GM23338 (cell line): ENCODE results near the gene PRKAR1B. TPM values are rescaled to one million over a fixed set of nuclear protein-coding genes. Genes with fewer than 3 reads are reported as not detected.

ENCODE experiments used
- ATAC-seq: fragments of 200-7000 bp; cut with Tn5 transposase; 3 replicates; pipeline ENCODE4 v1.9.1; 2020
- DNase-seq: peaks from one replicate; pipeline ENCODE4 v3.0.0-alpha.2; 2015; ENCODE audit warnings: low spot score
- H2AFZ ChIP-seq: fragments of 200-600 bp; sonication (generic); 2 replicates; pipeline ENCODE4 v1.8.0; 2016; ENCODE audit warnings: antibody characterized with exemption, mild to moderate bottlenecking, moderate library complexity
- H3F3A ChIP-seq: fragments of 200-600 bp; sonication (generic); replicated peaks from 2 replicates; pipeline ENCODE4 v1.8.0; 2017; ENCODE audit warnings: antibody characterized with exemption, mixed run types, low read depth
- H3K27ac ChIP-seq: fragments of 200-600 bp; sonication (generic); 2 replicates; pipeline ENCODE4 v1.6.1; 2016; ENCODE audit warnings: low read depth
- H3K27me3 ChIP-seq: fragments of 200-600 bp; sonication (generic); 2 replicates; pipeline ENCODE4 v1.8.0; 2016; ENCODE audit warnings: mild to moderate bottlenecking, mixed run types, moderate library complexity; ENCODE audit not compliant: insufficient read depth
- H3K36me3 ChIP-seq: fragments of 200-600 bp; sonication (generic); 2 replicates; pipeline ENCODE4 v1.8.0; 2016; ENCODE audit warnings: mild to moderate bottlenecking; ENCODE audit not compliant: insufficient read depth
- H3K4me1 ChIP-seq: fragments of 200-600 bp; sonication (generic); 2 replicates; pipeline ENCODE4 v1.8.0; 2016; ENCODE audit warnings: mild to moderate bottlenecking, moderate library complexity; ENCODE audit not compliant: insufficient read depth
- H3K4me2 ChIP-seq: fragments of 200-600 bp; sonication (generic); 2 replicates; pipeline ENCODE4 v1.7.1; 2017; ENCODE audit warnings: mixed run types
- H3K4me3 ChIP-seq: fragments of 200-600 bp; sonication (generic); 2 replicates; pipeline ENCODE4 v1.6.1; 2016; ENCODE audit warnings: mixed run types
- H3K79me2 ChIP-seq: fragments of 200-600 bp; sonication (generic); replicated peaks from 2 replicates; pipeline ENCODE4 v1.8.0; 2017; ENCODE audit warnings: mild to moderate bottlenecking; ENCODE audit not compliant: insufficient read depth
- H3K9me2 ChIP-seq: fragments of 200-600 bp; sonication (generic); 2 replicates; pipeline ENCODE4 v1.8.0; 2017; ENCODE audit not compliant: insufficient read depth
- H4K20me1 ChIP-seq: fragments of 200-600 bp; sonication (generic); replicated peaks from 2 replicates; pipeline ENCODE4 v1.8.0; 2017; ENCODE audit warnings: mild to moderate bottlenecking; ENCODE audit not compliant: insufficient read depth
- H3K27ac Mint-ChIP-seq: 2 replicates; pipeline ENCODE4 v1.8.0; 2020; ENCODE audit warnings: inconsistent platforms, mild to moderate bottlenecking, moderate library complexity, mixed read lengths
- H3K27me3 Mint-ChIP-seq: 3 replicates; pipeline ENCODE4 v1.8.0; 2022; ENCODE audit warnings: low read depth, mild to moderate bottlenecking, moderate library complexity, mixed read lengths, inconsistent platforms; ENCODE audit not compliant: insufficient read depth, poor library complexity
- H3K36me3 Mint-ChIP-seq: 3 replicates; pipeline ENCODE4 v1.8.0; 2021; ENCODE audit warnings: low read depth, mild to moderate bottlenecking, inconsistent platforms, moderate library complexity, mixed read lengths
- H3K4me1 Mint-ChIP-seq: 3 replicates; pipeline ENCODE4 v1.8.0; 2020; ENCODE audit warnings: mild to moderate bottlenecking, inconsistent platforms, mixed read lengths
- H3K4me3 Mint-ChIP-seq: 3 replicates; pipeline ENCODE4 v1.8.0; 2021; ENCODE audit warnings: moderate library complexity, mild to moderate bottlenecking, inconsistent platforms, mixed read lengths
- H3K9me3 Mint-ChIP-seq: 3 replicates; pipeline ENCODE4 v1.8.0; 2020; ENCODE audit warnings: moderate library complexity, mild to moderate bottlenecking, inconsistent platforms, mixed read lengths
- CTCF ChIP-seq, 2 experiments: fragments of 200-600 bp in 1 of 2; sonication (generic) in 1 of 2; conservative IDR thresholded peaks; 2 replicates each; pipeline versions ENCODE4 v1.5.1 to v1.6.1; 2016 to 2017; ENCODE audit warnings: antibody characterized with exemption in 2 of 2, low read depth in 2 of 2, mild to moderate bottlenecking in 2 of 2, moderate library complexity in 1 of 2
- ZNF462 ChIP-seq: fragments of 250-450 bp; sonication (Bioruptor Pico); IDR thresholded peaks from 2 replicates; pipeline ENCODE4 v1.5.0; 2020; ENCODE audit warnings: mild to moderate bottlenecking, moderate library complexity
- polyA plus RNA-seq: library from polyadenylated mRNA; unstranded; fragments of >200 nt; fragmentation: Nextera tagmentation; extraction: Ambion mirVana; gene quantifications from 2 replicates; pipeline ENCODE4 v1.2.1, GENCODE V29; 2016
- total RNA-seq: library from RNA; depleted of rRNA; stranded (reverse); fragments of >200 nt; shearing (Covaris generic); gene quantifications from 2 replicates; pipeline ENCODE4 v1.2.3, GENCODE V29; 2014

Gene PRKAR1B
- total and polyA plus RNA-seq, 2 experiments from 2014 or later, result 35.7 to 36.7 TPM

- Mint-ChIP-seq H3K36me3 (no peaks in the 10 kb centered on the region; the same call in 2 of the 3 replicates), H3K27ac (peak overlapping the region; percentile 88), H3K4me1 (no peaks in the 10 kb centered on the region; the same call in 2 of the 3 replicates), H3K27me3 (peaks cover 21% of the 10 kb centered on the region), H3K4me3 (no peak overlapping the region; the same call in 2 of the 3 replicates), H3K9me3 (no peaks in the 10 kb centered on the region)
- H3K27me3 ChIP-seq, result no peaks in the 10 kb centered on the region
- TF ChIP-seq CTCF (conservative IDR thresholded peaks at IDR 0.05; ENCODE audit: low read depth in 2 of 2) (no peak), ZNF462 (CRISPR knock-in tag) (no peak)
- no peaks in the 10 kb centered on the region for H3K36me3 ChIP-seq
- no peak overlapping the region for H2AFZ ChIP-seq
- peak; percentile 42; the same call in 2 of the 3 replicates for ATAC-seq
- DNase-seq, result no peak
- H3K27ac ChIP-seq, result no peak overlapping the region; the same call in 1 of the 2 replicates
- H3K4me1 ChIP-seq, result no peaks in the 10 kb centered on the region
- peaks cover 5% of the 10 kb centered on the region for H3K9me2 ChIP-seq
- H3K4me2 ChIP-seq, result no peak overlapping the region
- H3F3A ChIP-seq, result no peaks in the 10 kb centered on the region
- H3K79me2 ChIP-seq, result peaks cover under 1% of the 10 kb centered on the region; the same call in 1 of the 2 replicates
- H3K4me3 ChIP-seq, result no peak overlapping the region
- no peaks in the 10 kb centered on the region for H4K20me1 ChIP-seq
Measured at GRCh38 chr7:562374-562675, 164.8 kb downstream of the PRKAR1B start.
